Activated naive CD4-positive, alpha-beta T cell treated with Interleukin-2 at 50 U/mL for 16 hours (primary cell): Measurements from ENCODE around the gene XIRP1.

Source experiments
- DNase-seq: peaks from one replicate; pipeline ENCODE4 v3.0.0-alpha.2; 2020

XIRP1 gene

DNA sequence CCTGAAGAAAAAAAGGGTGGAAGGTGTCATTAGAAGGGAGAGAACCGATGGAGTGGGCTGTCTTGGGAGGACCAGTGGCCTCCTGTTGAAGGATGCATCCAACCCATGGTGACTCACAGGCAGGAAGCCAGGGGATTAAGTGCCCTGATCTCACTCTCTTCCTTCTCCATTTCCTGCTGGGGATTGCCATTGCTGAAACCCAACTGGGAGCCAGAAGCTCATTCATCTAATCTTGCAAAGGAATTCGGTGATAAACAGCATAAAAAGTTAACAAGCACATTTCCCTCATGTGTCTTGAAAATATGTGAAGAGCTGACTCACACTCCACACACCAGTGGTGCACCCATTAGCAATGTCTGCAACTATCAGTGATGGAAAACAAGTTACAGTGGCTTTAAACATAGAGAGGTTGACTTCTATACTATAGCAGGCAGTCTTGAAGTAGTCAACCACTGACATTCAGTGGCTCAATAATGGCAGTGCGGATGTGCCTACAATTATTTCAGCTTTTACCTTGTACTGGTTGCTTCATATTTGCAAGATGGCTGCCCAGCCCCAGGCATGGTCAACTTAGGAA, 26.2 kb downstream of the XIRP1 start:
- DNase-seq, result no peak

DNA sequence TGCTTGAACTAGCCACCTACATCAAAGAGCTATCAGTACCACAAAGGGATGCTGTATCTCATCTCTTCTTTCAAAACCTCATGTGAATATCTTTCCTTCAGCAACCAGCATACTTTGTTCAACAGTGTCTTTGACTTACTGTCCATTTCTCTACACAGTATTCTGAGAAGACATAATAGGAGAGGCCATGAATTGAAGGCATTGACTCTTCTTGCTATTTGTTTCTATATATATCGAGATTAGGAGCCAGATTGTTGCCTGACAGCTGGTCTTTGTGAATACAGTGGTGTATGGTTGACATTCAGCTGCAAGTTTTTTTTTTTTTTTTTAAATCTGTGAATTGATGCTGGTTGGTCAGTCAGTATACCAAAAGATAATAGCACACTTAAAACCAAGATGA, 26.9 kb downstream of the XIRP1 start:
- DNase-seq, result no peak

DNA sequence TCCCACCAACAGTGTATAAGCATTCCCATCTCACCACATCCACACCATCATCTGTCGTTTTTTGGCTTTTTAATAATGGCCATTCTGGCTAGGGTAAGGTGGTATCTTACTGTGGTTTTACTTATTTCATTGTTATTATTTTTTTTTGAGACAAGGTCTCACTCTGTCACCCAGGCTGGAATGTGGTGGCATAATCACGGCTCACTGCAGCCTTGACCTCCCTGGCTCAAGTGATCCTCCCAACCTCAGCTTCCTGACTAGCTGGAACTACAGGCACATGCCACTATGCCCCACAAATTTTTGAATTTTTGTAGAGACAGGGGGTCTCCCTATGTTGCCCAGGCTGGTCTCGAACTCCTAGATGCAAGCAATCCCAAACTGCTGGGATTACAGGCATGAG, 28.0 kb downstream of the XIRP1 start:
- no peak for DNase-seq

DNA sequence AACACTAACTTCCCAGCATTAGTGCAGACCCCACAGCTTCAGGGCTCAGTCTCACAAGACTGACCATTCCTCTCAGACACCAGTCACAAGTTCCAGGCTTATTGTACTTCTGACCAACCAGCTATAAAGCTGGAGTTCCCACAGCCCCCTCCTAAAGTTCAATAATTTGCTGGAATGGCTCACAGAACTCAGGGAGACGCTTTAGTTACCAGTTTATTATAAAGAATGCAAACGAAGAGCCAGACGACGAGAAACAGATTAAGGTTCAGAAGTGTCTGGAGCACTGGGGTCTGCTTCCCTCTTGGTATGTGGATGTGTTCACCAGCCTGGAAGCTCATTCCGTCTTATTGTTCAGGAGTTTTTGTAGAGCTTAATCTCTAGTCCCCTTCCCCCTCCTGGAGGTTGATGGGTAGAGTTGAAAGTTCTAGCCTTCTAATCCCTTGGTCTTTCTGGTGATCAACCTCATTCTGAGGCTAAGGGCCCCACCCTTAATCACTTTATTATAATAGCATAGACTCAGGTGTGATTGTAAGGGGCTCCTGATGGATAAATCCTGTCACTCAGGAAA, 34.2 kb downstream of the XIRP1 start:
- DNase-seq, result no peak

DNA sequence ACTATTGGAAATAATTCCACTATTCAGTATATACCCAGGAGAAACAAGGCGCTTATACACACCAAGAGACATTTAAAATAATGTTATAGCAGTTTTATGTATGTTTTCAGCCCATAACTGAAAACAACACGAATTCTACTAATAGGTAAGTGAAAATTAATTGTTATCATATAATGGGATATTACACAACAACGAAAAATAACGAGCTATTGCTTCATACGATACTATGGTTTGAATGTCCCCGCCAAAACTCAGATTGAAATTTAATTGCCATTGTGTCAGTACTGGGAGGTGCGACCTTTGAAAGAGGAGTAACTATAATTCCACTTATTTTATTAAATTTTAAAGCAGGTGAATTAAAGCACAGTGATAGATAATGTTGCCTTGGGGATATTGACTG, 35.0 kb downstream of the XIRP1 start:
- DNase-seq, result no peak

DNA sequence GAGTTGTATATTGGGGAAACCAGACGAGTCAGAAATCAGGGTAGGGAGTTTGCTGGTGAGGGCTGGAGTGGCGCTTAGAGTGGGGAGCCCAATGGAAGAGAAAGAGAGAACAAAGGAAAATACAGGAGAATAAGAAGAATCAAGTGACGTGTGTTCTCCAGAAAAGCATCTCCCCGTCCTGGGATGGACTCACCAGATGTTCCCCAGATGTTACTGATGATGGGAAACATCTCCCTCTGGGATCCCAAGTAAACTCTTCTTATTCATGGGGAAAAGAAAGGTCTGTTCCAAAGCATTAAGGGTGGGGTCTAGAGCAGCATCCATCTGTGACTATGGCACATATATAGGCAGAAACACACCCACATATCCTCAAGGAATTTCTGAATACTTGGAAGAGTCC, 36.0 kb downstream of the XIRP1 start:
- no peak for DNase-seq

DNA sequence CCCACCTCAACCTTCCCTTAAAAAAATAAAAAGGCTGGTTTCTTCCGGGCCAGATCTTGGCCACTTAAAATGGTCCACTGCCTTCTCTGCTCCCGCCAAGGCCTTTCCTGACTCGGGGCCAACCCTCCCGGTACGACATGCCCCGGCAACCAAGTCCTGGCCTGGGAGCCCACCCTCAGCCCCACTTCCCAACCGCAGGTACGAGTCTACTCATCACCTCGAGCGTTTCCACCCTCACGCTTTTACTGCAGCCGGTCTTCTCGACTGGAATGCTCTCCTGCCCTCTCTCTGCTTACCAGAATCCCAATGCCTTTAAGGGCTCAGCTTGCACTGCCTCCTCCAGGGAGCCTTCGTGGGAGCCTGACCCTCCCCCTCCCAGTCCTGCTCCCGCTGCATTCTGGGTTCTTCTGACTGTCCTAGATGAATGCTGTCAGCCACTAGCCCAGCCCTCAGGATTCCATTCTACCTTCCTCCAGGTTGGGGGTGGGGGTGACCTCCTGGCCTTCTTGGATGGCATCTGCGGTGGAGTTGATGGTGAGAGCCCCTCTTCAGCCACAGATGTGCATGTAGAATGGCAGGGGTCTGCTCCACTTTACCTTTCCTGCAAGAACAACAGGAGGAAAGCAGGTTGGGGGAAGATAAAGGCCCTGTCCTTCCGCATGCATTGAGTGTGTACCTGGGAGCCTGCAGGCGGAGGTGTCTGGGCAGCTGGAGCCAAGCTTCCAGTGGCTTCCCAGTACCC, 37.9 kb downstream of the XIRP1 start:
- DNase-seq, result no peak

DNA sequence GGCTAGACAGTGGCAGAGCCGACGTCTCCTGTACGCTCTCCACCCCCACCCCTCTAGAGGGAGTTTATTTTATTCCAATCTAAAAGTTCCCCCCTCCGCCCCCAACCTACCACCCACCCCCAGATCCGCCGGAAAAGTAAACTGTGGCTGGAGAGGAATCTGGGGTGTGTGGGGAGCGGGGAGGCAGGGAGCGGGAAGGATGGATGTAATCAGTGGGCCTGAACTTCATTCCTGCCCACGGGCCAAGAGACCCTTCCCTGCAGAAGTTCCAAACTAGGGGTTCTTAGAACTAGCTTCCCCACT, 38.5 kb downstream of the XIRP1 start:
- no peak for DNase-seq

DNA sequence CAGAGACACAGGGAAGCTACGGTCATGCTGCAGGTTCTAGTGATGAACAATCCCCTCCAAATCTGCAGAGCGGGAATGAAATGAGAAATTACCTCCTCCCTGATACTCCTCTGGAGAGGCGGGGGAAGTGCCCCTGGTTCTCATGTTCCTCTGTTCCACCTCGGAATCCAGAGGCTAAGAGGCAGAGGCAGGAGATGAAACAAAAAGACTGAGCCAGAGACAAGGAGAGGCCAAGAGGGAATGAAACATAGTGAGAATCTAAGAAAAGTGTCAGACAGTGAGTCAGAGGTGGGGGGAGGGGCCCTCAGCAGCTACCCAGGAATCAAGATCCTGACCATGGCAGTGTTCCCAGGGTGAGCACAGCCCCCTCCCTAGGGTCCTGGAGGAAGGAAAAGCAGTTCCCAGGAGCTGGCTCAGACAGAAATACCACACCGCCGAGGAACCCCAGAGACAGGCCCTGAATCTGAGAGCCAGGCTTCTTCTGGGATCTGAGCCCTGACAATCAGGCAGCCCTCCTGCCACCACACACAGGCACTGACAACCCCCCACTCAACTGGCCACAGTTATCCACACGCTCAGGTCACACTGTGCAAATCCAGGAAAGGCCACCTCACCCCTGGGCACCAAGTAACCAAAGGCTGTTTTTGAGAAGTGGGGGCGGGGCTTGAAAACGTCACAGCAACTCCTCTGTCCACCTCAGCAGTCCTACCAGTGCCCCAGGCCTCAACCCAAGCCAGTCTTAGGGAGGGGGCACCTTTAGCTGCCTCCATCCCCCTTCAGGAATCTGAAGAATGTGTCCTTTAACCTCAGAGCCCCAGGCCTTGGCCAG, 41.4 kb downstream of the XIRP1 start:
- DNase-seq, result peak; percentile 71

DNA sequence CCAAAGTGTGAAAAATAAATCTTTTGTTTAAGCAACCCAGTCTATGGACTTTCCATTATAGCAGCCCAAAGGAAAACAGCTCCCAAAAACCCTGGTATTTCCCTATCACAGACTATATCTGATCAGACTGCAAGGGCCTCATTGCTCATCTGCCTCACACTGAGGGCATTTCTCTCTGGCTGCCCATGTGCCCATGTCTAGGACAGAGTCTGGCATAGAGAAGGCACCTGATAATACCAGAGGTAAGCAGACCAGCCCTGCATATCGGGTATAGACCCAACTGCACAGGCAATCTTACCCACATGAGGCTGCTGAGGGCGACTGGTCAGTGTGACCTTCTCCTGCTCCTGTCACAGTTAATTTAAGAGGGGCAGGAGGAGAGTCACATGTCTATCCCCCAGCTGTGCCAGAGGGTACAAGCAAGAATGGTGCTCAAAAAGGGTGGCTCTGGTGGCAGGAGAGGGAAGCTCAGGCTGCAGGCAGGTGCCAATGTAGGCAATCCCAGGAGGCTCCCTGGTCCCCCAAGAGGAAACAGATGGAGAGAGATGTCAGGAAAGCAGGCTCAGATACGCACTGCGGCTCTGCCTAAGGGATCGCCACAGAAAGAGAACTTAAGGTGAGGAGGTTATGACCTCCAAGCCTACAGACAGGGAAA, 42.1 kb downstream of the XIRP1 start:
- no peak for DNase-seq

DNA sequence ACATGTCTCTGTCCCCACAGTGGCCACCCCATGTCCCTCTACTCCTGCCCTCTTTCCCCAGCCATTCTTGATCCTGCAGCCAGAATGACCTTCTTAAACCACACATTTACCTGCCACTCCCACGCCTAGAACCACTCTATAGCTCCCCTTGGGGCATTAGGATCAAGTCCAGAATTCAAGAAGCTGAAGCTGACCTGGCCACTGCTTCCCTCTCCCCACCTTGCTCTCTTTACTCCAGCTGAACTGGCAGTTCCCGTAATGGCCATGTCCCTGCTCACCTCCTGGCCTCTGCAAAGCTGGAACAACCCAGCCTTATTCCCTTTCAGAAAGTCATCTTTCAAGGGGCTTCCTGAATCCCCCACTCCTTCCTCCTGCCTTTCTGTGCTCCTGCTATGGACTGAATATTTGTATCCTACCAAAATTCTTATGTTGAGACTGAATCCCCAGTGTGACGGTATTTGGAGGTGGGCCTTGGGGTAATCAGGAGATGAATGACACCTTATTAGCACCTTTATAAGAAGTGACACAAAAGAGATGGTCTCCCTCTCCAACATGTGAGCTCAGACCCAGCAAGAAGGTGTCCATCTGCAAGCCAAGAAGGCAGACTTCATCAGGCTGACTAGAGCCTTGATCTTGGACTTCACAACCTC, 42.8 kb downstream of the XIRP1 start:
- no peak for DNase-seq

DNA sequence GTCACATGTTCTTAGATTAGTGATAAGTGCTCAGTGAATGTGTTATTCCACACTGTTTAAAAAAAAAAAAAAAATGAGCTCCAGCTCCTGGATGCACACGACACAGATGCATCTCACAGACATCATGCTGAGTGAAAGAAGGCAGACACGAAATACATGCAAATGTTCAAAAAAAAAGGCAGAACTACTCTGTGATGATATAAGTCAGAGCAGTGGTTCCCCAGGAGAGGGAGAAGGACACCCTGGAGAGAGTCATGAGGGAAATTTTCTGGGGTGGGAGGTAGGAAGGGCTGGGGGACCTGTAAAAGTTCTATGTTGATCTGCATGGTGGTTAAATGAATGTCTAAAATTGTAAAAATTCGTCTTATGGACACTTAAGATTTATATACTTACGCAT, 43.3 kb downstream of the XIRP1 start:
- no peak for DNase-seq

DNA sequence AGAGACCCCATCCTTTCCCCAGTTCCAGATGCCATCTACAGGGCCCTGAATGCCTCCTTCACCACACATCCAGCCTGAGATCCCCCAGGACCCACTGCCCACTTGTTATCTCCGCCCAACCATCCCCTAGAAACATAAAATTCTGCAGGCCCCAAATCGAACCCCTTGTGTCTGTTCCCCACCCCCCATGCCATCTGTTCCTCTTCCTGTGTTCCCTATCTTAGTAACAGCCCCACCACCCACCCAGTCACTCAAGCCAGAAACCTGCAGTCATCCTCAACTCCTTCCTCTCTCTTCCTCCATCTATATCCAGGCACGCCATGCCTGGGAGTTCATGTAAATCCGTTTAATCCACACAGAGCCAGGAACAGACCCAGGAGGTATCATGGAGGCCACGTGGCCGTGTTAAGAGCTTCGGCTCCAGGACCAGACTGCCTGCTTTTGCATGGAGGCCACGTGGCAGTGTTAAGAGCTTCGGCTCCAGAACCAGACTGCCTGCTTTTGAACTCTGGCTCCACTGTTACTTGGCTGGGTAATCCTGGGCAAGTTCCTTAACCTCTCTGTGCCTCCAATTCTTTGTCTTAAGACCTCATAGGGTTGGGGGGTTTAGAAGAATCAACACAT, 43.8 kb downstream of the XIRP1 start:
- DNase-seq, result no peak

DNA sequence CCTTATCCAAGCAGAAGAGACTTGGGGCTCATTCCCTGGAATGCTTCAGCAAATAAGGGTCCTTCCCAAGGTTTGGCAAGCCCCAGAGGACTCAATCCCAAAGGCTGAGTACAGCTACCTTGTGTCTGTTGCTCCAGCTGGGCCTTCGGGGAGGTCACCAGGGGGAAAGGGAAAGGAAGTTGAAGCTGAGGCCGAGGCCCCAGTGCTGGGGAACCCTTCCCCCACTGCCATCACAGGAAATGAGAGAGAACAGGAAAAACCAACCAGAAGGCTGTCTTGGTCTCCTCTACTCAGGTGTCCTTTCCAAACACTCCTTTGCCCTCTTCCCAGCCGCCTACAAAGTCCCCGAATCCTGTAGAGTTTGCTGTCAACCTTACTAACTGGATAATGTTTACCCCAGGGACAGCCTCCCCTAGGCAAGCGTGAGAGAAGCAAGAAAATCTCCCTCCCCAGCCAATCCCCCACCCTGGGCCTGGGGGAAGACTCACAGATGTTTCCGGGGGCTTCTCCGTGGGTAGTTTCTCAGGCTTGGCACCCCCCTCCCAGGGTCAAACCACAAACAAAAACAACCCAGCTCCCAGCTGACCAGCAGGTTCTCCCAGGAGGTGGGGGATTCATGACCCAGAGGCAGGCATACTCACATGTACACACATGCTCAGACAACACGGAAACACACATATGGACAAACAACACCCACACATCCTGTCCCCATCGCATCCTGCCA, 44.5 kb downstream of the XIRP1 start:
- no peak for DNase-seq

DNA sequence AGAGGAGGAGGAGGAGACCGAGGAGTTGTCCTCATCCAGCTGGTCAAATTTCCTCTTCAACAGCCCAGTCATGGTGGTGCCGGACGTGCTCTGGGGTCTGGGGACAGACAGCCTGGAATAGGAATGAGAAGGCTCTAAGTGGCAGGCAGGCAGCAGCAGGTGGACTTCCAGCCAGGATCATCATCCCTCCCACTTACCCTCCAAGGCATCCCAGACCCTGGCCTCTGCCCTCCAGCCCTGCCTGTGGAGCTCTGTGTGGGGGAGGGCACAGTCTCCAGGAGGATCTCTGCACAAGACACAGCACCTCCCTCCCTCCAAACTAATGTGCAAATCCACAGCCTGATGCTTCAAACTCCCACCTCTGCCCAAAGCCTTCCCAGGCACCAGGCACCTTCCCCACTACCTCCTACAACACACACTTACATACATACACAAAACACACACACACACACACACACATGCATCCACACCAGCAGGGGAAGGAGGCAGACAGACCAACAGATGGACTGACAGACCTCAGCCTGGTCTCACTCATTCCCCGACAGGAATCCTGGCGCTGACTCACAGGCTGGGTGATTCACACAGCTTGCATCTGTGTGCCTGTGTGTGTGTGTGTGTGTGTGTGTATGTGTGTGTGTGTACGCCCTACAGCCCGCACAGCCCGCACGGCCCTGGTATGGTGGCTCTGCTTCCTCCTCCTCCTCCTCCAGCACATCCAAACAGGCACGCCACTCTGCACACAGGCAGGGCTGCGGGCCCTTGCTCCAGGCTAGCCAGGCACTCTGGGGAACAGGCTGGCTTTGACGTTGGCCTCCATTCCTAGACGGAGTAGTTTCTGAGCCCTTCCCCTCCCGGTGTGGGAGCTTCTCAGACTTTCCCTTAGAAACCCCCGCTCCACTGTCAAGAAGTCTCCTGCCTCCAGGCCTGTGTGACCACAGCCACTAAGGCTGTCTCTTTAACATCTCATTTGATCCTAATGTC, 45.5 kb downstream of the XIRP1 start:
- DNase-seq, result peak; percentile 80

DNA sequence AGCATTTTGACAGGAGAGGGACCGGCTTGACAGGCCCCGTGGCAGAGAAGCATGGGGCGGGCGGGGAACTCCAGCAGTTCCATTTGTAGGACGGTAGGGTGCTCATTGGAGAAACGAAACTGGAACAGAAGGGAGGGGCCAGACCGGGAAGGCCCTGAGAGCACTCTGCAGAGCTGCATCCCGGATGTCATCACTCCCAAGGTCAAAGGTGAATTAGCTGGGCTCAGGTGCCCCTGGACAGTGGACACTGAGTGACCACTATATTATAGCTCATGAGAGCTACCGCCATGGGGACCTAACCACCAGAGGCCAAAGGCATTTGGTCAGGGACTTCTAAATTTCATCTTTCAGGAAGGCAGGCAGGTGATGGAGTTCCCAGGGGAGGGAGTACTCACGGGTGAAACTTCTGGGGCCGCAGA, 46.3 kb downstream of the XIRP1 start:
- no peak for DNase-seq

DNA sequence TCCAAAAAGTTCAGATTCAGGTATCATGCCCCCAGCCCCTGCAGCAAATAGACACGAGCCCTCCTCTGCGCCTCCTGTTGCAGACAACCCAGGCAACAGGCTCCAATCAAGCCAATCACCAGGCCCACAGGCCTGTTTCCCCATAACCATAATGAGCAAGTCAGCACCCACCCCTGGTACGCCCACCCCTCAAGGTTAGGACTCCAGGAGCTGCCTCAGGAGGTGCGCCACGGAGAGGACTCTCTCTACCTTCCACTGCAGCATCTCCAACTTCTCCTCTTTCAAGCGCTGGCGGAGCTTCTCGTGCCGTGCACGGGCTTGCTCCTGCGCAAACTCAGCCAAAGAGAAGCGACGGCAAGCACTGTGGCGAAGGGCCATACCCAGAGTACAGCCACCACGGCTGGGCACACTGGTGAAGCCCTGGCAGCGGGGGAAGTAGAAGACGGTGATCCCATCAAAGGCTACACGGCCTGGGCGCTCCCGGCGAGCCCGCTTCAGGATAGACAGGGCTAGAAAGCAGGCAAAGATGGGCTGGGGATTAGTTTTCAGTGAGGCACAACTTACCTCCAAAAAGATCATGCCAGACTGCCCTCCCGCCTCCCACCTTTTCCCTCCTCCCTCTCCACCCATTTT, 47.5 kb downstream of the XIRP1 start:
- DNase-seq, result no peak

DNA sequence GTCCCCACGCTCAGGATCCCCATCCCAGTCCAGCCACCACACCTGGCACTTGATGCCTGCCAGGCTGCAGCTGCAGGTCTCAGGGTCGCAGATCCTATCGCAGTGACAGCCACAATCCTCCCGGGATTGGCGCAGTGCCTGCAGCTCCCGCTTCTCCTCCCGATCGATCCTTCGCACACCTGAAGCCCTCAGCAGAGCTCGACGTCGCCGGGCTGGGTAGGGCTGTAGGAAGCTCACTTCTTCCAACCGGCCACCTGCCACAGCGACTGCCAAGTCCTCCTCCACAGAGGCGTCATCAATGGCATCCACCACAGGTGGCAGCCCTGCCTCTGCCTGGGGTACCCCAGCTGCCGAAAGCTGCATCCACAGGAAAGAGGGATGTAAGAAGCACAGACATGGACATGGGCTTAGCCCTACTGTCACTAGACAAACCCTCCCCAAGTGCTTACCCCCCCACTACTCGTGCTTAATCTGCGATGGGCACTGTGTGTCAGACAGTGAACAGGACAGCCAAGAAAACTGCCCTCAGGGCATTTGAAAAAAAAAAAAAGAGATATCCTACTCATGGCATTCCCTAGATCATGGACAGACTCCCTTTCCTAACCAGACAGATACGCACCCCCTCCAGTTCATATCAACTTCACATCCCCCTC, 48.2 kb downstream of the XIRP1 start:
- DNase-seq, result no peak
